ENCODE data around the gene APOL5. TPM values are rescaled to one million over a fixed set of nuclear protein-coding genes. Genes with fewer than 3 reads are reported as not detected.

Gene APOL5
- total RNA-seq, 1 donor = not detected

DNA sequence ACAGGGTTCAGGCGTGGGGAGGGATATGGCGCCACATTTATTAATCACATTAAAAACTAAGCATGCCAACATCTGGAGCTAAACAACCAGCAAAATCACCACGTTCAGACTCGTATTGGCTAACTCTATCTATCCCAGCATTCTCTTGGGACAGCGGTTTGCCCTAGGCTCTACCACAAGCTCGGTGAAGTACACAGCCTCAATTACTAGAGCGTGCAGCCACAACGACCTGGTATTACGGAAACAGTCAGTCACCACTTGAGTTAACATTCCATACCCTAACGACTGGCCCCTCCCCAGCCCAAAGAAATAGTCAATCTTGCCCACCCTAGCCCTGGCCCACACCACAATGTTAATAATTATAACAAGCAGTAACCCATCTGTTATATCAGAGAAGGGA, 32.1 kb downstream of the APOL5 start:
- TF ChIP-seq, protein P1, sequence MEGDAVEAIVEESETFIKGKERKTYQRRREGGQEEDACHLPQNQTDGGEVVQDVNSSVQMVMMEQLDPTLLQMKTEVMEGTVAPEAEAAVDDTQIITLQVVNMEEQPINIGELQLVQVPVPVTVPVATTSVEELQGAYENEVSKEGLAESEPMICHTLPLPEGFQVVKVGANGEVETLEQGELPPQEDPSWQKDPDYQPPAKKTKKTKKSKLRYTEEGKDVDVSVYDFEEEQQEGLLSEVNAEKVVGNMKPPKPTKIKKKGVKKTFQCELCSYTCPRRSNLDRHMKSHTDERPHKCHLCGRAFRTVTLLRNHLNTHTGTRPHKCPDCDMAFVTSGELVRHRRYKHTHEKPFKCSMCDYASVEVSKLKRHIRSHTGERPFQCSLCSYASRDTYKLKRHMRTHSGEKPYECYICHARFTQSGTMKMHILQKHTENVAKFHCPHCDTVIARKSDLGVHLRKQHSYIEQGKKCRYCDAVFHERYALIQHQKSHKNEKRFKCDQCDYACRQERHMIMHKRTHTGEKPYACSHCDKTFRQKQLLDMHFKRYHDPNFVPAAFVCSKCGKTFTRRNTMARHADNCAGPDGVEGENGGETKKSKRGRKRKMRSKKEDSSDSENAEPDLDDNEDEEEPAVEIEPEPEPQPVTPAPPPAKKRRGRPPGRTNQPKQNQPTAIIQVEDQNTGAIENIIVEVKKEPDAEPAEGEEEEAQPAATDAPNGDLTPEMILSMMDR (IDR thresholded peaks at IDR 0.05; ENCODE audit: insufficient read depth, low read depth, low read length) = no peak
- DNase-seq (ENCODE audit: low read depth) = no peak
- no peak overlapping the region for H3K4me3 ChIP-seq (ENCODE audit: low read depth, low read length)

DNA sequence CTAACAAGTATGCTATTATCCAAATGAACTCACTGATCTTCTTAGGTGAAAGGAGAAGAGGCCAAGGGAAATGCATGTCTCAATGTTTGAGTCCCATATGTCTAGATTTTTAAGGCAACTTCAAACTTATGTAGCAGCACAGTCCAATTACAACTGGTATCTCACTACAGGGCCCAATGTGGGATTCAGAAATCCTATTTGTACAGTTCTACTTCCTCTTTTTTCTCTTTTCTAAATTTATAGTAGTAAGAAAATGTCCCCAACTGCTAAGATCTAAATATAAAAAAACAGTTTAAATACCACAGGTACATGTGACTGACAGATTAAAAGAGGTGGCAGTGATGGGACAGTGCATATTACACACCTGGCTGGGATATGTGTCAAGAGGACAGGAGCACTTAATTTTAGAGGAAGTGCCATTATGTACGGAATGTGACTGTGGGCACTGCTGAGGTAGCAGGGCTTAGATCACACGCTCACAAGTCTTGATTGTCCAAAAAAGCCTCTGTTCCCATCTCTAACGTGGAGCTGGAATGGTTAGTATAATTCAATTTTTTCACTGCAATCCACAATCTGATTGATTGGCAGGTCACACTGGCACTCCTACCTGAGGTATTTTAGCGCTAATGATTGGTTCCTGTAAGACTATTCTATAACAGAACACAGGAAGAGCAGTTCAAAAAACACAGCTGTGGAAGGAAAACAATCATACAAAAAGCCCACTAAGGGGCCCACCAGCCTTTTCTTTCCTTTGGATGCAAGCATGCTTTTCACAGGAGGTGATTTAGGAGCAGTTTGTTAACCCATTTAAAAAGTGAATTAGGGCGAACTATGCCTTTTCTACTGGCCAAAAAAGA, 34.6 kb downstream of the APOL5 start:
- TF ChIP-seq, protein P1 (IDR thresholded peaks at IDR 0.05; ENCODE audit: insufficient read depth, low read depth, low read length) = no peak
- no peak for DNase-seq (ENCODE audit: low read depth)
- no peak overlapping the region for H3K4me3 ChIP-seq (ENCODE audit: low read depth, low read length)

DNA sequence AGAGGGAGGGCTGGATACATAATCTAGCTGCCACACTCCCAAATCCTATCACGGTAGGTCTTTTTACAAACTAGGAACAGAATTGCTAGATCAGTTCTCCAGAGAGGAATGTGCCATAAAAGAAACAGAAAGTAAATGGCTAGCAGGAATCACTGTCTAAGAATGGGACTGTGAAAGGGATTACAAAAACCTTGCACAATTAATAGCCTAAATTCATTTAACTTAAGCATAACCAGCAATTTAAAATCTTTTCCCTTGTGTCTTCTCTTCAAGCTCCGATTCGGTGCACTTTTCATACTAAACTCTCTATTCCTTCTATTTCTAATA, 35.2 kb downstream of the APOL5 start:
- peak; percentile 44 for DNase-seq (ENCODE audit: low read depth)
- H3K4me3 ChIP-seq (ENCODE audit: low read depth, low read length) = no peak overlapping the region
- TF ChIP-seq, protein P1 (IDR thresholded peaks at IDR 0.05; ENCODE audit: insufficient read depth, low read depth, low read length) = no peak

DNA sequence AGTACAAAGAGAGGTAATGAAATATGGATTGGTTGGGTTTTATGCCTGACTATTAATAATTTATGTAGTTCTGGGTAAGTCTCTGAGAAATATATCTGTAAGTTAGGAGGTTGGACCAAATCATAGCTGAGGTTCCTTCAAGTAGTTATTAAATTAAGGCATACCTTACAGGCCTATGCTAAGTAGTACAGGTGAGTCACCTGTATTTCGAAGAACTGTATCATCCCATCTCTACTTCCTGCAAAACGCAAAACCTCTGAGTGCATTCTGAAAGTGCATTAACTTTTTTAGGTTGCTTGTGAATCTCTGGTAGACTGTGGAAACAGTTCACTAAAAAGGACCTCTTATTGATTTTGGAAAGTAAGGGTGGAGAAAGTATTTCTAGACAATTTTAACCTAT, 37.1 kb downstream of the APOL5 start:
- DNase-seq (ENCODE audit: low read depth) = no peak
- TF ChIP-seq, protein P1 (IDR thresholded peaks at IDR 0.05; ENCODE audit: insufficient read depth, low read depth, low read length) = no peak
- H3K4me3 ChIP-seq (ENCODE audit: low read depth, low read length) = no peak overlapping the region

DNA sequence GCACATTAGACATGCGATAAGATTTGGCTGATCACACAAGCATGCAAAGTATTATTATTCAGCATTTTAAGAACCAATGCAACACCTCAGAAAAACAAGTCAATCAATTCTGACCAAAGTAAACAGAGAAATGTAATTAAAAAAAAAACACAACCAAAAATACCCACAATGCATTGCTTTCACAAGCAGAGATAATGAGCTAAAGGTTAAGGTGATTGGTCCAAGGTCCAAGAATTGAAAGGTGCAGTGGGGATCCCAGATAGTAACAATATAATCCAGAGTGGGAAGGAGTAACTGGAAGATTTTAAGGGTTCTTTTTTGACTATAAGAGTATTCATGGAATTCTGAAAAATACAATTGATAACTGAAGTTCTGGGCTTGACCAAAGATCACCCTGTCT, 39.0 kb downstream of the APOL5 start:
- no peak overlapping the region for H3K4me3 ChIP-seq (ENCODE audit: low read depth, low read length)
- TF ChIP-seq, protein P1 (IDR thresholded peaks at IDR 0.05; ENCODE audit: insufficient read depth, low read depth, low read length) = no peak
- DNase-seq (ENCODE audit: low read depth) = no peak

DNA sequence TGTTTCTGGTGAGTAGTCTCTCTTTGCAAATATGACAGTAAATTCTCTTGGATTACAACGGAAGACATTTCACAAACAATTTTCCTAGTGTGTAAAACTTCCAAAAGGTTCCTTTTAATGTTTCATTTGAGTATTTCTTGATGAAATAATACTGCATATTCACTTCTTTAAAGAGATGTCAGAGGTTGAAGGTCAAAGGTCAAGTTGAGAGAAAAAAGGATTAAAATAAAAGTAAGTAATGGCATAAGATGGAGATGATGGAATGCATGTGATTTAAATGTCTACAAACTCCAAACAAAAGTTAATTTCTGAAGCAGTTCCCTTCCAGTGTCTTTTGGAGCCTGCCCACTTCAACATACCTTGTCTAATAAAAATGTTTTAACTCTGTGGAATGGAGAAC, 40.7 kb downstream of the APOL5 start:
- H3K4me3 ChIP-seq (ENCODE audit: low read depth, low read length) = no peak overlapping the region
- DNase-seq (ENCODE audit: low read depth) = no peak
- TF ChIP-seq, protein P1 (IDR thresholded peaks at IDR 0.05; ENCODE audit: insufficient read depth, low read depth, low read length) = no peak

DNA sequence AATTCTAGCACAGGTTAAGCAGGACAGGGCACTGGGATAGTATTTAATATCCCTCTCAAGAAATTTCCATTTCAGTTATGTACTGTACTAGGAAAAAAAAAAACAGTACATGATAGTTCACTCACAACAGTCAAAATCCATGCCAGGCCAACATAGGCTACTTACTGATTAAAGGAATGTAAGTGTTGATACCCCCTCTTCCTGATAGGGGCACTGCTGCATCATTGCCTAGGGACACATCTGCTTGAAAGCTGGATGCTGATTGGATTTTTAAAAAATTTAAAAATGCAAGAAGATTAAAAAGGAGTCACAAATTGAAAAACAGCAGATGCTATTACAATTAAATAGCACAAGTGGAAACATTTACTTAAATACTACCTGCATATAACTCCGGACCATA, 43.4 kb downstream of the APOL5 start:
- peak; percentile 26 for DNase-seq (ENCODE audit: low read depth)
- H3K4me3 ChIP-seq (ENCODE audit: low read depth, low read length) = no peak overlapping the region
- TF ChIP-seq, protein P1 (IDR thresholded peaks at IDR 0.05; ENCODE audit: insufficient read depth, low read depth, low read length) = peak; percentile 22
